Measurements from ENCODE around the gene PFKL.

DNA sequence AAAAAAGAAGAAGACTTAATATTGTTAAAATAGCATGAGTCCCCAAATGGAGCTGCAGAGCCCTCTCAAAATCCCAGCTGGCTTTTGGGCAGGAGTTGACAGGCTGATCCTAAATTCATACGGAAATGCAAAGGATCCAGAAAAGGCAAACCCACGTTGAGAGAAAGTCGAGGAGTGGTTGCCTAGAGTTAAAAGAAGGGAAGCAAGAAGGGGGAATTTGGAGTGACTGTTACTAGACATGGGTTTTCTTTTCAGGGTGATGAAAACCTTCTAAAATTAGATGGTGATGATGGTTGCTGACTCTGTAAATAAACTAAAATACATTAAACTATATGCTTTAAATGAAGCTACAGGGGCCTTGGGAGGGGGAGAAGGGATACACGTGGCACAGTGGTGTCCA is 39.8 kb upstream of the PFKL start:
- TF ChIP-seq, protein P1, sequence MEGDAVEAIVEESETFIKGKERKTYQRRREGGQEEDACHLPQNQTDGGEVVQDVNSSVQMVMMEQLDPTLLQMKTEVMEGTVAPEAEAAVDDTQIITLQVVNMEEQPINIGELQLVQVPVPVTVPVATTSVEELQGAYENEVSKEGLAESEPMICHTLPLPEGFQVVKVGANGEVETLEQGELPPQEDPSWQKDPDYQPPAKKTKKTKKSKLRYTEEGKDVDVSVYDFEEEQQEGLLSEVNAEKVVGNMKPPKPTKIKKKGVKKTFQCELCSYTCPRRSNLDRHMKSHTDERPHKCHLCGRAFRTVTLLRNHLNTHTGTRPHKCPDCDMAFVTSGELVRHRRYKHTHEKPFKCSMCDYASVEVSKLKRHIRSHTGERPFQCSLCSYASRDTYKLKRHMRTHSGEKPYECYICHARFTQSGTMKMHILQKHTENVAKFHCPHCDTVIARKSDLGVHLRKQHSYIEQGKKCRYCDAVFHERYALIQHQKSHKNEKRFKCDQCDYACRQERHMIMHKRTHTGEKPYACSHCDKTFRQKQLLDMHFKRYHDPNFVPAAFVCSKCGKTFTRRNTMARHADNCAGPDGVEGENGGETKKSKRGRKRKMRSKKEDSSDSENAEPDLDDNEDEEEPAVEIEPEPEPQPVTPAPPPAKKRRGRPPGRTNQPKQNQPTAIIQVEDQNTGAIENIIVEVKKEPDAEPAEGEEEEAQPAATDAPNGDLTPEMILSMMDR (IDR thresholded peaks at IDR 0.05) = no peak
- TF ChIP-seq EP300 (IDR thresholded peaks at IDR 0.05) = no peak
